ENCODE measurements around the gene SEMA4F. TPM values are rescaled to one million over a fixed set of nuclear protein-coding genes. Genes with fewer than 3 reads are reported as not detected.

SEMA4F gene
- total and polyA plus RNA-seq, 2 donors (not counting 1 experiment from before 2014, with no cell fraction given) = 5.9 to 9.4 TPM

GRCh38 chr2:74689671-74690070 is 35.6 kb downstream of the SEMA4F start:
- Histone ChIP-seq H2AFZ (ENCODE audit: low read length) (no peak overlapping the region), H3K4me3 (replicated peaks in 1 of 4; ENCODE audit: control extremely low read depth in 1 of 4, insufficient read depth in 1 of 4, low read depth in 3 of 4, low read length in 4 of 4) (no peak overlapping the region), H3K27ac (ENCODE audit: insufficient read depth, low read length) (no peak overlapping the region), H3K79me2 (ENCODE audit: control insufficient read depth, insufficient read depth, low read length) (no peaks in the 10 kb centered on the region), H3K4me1 (ENCODE audit: control insufficient read depth, extremely low read depth, insufficient read depth, low read length) (no peaks in the 10 kb centered on the region), H3K36me3 (ENCODE audit: control insufficient read depth, insufficient read depth, low read length) (no peaks in the 10 kb centered on the region), H3K9ac (ENCODE audit: insufficient read depth, low read length) (no peak overlapping the region), H4K20me1 (ENCODE audit: control insufficient read depth, extremely low read depth, insufficient read depth, low read length) (no peaks in the 10 kb centered on the region), H3K9me3 (ENCODE audit: control insufficient read depth, insufficient read depth, low read depth, low read length) (no peaks in the 10 kb centered on the region), H3K4me2 (ENCODE audit: extremely low read depth, insufficient read depth, low read length) (no peak overlapping the region), H3K27me3 (ENCODE audit: control insufficient read depth, insufficient read depth, low read length) (peaks cover 2% of the 10 kb centered on the region)
- DNase-seq (ENCODE audit: low read depth in 2 of 2) = no peak
- TF ChIP-seq CTCF (conservative IDR thresholded peaks at IDR 0.05 in 1 of 2, IDR thresholded peaks at IDR 0.05 in 1 of 2; ENCODE audit: low read depth in 1 of 2, low read length in 2 of 2) (no peak), EZH2 (IDR thresholded peaks at IDR 0.05; ENCODE audit: low read length, missing control alignments) (no peak)

- Histone ChIP-seq H3K27me3 (ENCODE audit: control insufficient read depth, insufficient read depth, low read length) (peaks cover 2% of the 10 kb centered on the region), H4K20me1 (ENCODE audit: control insufficient read depth, extremely low read depth, insufficient read depth, low read length) (no peaks in the 10 kb centered on the region), H3K4me1 (ENCODE audit: control insufficient read depth, extremely low read depth, insufficient read depth, low read length) (no peaks in the 10 kb centered on the region), H3K79me2 (ENCODE audit: control insufficient read depth, insufficient read depth, low read length) (no peaks in the 10 kb centered on the region), H3K27ac (ENCODE audit: insufficient read depth, low read length) (no peak overlapping the region), H3K9me3 (ENCODE audit: control insufficient read depth, insufficient read depth, low read depth, low read length) (no peaks in the 10 kb centered on the region), H3K36me3 (ENCODE audit: control insufficient read depth, insufficient read depth, low read length) (no peaks in the 10 kb centered on the region), H3K9ac (ENCODE audit: insufficient read depth, low read length) (no peak overlapping the region), H2AFZ (ENCODE audit: low read length) (no peak overlapping the region), H3K4me2 (ENCODE audit: extremely low read depth, insufficient read depth, low read length) (no peak overlapping the region), H3K4me3 (replicated peaks in 1 of 4; ENCODE audit: control extremely low read depth in 1 of 4, insufficient read depth in 1 of 4, low read depth in 3 of 4, low read length in 4 of 4) (no peak overlapping the region)
- TF ChIP-seq CTCF (conservative IDR thresholded peaks at IDR 0.05 in 1 of 2, IDR thresholded peaks at IDR 0.05 in 1 of 2; ENCODE audit: low read depth in 1 of 2, low read length in 2 of 2) (peak; percentile 88 to 91), EZH2 (IDR thresholded peaks at IDR 0.05; ENCODE audit: low read length, missing control alignments) (no peak)
- peak; percentile 50 to 76 for DNase-seq (ENCODE audit: low read depth in 2 of 2)
Observed at GRCh38 chr2:74690571-74690970, 36.5 kb downstream of the SEMA4F start.

- Histone ChIP-seq H4K20me1 (ENCODE audit: control insufficient read depth, extremely low read depth, insufficient read depth, low read length) (no peaks in the 10 kb centered on the region), H3K36me3 (ENCODE audit: control insufficient read depth, insufficient read depth, low read length) (no peaks in the 10 kb centered on the region), H3K27me3 (ENCODE audit: control insufficient read depth, insufficient read depth, low read length) (peaks cover 2% of the 10 kb centered on the region), H3K9ac (ENCODE audit: insufficient read depth, low read length) (no peak overlapping the region), H3K27ac (ENCODE audit: insufficient read depth, low read length) (no peak overlapping the region), H3K4me3 (replicated peaks in 1 of 4; ENCODE audit: control extremely low read depth in 1 of 4, insufficient read depth in 1 of 4, low read depth in 3 of 4, low read length in 4 of 4) (no peak overlapping the region), H2AFZ (ENCODE audit: low read length) (no peak overlapping the region), H3K4me2 (ENCODE audit: extremely low read depth, insufficient read depth, low read length) (no peak overlapping the region), H3K9me3 (ENCODE audit: control insufficient read depth, insufficient read depth, low read depth, low read length) (no peaks in the 10 kb centered on the region), H3K4me1 (ENCODE audit: control insufficient read depth, extremely low read depth, insufficient read depth, low read length) (peaks cover 2% of the 10 kb centered on the region), H3K79me2 (ENCODE audit: control insufficient read depth, insufficient read depth, low read length) (no peaks in the 10 kb centered on the region)
- TF ChIP-seq CTCF (conservative IDR thresholded peaks at IDR 0.05 in 1 of 2, IDR thresholded peaks at IDR 0.05 in 1 of 2; ENCODE audit: low read depth in 1 of 2, low read length in 2 of 2) (no peak), EZH2 (IDR thresholded peaks at IDR 0.05; ENCODE audit: low read length, missing control alignments) (no peak)
- DNase-seq (ENCODE audit: low read depth in 2 of 2) = no peak
Observed at GRCh38 chr2:74691929-74692328, 37.9 kb downstream of the SEMA4F start.

All from fibroblast of lung (primary cell).